Renal pelvis (tissue), 4 donors: ENCODE measurements around the gene AGPAT4. TPM values are rescaled to one million over a fixed set of nuclear protein-coding genes. Genes with fewer than 3 reads are reported as not detected.
"Not testable (repeated sequence)": the region's sequence is repeated elsewhere in the genome, so short reads cannot be mapped to it uniquely, and the experiment has no call there.

Experiments used
- DNase-seq: peaks from one replicate; pipeline ENCODE4 v3.0.0-alpha.2; 2013
- polyA plus RNA-seq, 3 donors: library from polyadenylated mRNA; unstranded; fragments of 120-200 nt; gene quantifications; one replicate each; pipeline ENCODE4 v1.2.1, GENCODE V29; 2013; ENCODE audit not compliant: insufficient read length in 3 of 3

The AGPAT4 gene
- polyA plus RNA-seq, 3 donors, result 18.5 to 26.8 (median 22.7) TPM

DNA sequence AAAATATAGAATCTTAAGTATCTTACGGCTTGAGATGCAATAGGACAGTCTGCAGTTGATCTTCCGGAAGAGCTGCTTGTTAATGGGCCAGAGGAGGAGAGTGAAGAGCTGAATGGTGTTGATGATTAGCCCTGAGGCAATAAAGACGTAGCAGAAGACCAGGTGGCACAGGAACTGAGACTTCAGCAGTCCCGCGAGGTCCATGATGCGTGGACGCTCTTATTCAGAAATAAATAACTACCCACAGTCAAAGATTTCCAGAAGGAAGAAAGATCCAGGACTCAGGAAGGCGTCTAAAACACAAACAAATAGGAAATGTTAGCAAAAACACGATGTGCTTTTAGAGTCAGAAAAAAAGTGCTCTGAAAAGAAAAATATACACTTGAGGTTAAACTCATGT lies 41.9 kb downstream of the AGPAT4 start:
- DNase-seq, result no peak

- DNase-seq, result no peak
These were observed 43.5 kb downstream of the AGPAT4 start for GRCh38 chr6:161230339-161230738.

DNA sequence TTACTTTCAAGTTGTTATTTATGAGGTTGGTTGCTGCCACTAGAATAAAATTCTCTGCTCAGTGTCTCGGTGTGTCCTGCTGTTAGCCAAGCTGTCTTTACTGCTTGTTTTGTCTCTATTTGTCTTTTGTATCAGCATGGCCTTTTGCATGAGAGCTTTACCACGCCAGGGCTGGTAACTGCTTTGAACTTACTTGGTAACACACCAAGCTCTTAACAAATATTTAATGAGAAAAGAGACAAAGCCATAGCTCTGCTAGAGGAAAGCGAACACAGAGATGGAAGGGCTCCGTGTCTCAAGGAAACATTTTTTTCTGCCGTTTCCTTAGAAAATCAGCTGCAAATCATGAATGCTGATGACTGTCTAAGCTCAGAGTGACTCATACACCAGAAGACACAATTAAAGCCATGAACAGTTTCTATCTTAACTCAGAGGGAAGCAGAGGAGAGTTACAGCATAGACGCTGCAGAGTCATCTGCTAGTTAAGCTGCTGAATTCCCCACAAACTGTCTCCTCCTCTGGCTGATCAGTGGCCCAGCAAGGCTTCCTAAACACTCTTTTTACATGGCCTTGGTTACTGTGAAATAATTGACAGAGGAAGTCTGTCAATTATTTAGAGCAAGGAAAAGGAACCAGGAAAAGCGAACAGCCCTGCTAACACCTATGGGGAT lies 44.8 kb downstream of the AGPAT4 start:
- DNase-seq, result no peak

DNA sequence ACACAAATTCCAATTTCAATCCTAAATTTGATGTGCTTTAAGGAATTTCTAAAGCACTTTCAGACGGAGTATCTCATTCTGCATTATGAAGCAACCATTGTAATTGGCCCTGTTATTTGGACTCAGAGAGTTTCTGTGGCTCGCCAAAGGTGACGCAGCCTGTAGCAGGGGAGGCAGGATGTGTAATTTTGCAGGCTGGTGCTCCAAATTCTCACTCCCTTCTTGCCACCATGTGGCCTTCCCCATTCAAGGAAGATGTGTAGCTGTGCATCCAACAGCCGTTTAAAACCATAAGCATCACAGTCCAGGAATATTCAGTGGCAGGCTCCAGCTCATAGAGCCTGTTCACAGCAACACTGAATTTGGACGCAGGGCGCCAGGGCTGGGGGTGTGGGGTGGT lies 45.8 kb downstream of the AGPAT4 start:
- no peak for DNase-seq

- no peak for DNase-seq
These were observed 46.6 kb downstream of the AGPAT4 start for GRCh38 chr6:161227004-161227960.

GRCh38 chr6:161226009-161226964 lies 47.6 kb downstream of the AGPAT4 start:
- DNase-seq, result no peak

GRCh38 chr6:161225681-161226008 lies 48.2 kb downstream of the AGPAT4 start:
- no peak for DNase-seq

DNA sequence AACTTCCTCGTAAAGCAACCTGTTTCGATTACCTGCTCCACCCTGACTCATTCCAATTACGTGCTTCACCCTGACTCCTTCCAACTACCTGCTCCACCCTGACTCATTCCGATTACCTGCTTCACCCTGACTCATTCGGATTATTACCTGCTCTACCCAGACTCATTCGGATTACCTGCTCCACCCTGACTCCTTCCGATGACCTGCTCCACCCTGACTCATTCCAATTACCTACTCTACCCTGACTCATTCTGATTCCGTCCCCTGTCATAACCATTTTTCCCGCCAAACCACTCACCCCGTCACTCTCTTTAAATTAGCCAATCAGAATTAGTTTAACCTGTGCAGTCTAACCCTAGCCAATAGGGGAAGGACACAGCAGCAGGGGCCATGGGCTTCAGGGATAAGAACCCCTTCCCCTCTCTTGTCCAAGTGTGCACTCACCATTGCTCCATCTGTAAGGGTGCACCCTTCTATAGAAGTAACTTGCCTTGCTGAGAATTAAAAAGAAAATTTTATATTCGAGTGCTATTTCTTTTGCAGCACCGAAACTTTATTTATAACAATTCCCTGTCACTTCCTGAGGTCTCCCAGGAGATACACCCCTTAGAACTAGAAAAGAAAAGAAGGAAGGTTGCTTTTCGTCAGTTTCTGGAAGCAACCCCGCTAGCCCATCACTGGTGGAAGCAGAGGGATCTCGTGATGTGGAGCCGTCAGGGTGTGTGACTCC lies 48.7 kb downstream of the AGPAT4 start:
- not testable (repeated sequence) for DNase-seq

- no peak for DNase-seq
These were observed 50.2 kb downstream of the AGPAT4 start for GRCh38 chr6:161223646-161224045.

- DNase-seq, result no peak
These were observed 51.1 kb downstream of the AGPAT4 start for GRCh38 chr6:161222706-161223234.

- no peak for DNase-seq
These were observed 53.5 kb downstream of the AGPAT4 start for GRCh38 chr6:161220346-161220745.

DNA sequence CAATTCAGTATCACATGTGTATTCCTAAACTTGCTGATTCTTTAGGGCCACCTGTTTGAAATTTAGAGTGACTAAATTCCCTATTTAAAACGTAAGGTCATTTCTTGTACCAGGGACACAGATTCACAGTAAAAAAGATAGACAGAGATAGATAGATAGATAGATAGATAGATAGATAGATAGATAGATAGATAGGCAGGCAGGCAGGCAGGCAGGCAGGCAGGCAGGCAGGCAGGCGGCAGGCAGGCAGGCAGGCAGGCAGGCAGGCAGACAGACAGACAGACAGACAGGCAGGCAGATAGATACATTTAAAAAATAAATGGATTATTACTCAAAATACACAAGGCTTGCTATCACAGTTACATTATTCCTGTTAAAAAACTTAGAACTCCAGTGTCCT lies 54.2 kb downstream of the AGPAT4 start:
- no peak for DNase-seq

DNA sequence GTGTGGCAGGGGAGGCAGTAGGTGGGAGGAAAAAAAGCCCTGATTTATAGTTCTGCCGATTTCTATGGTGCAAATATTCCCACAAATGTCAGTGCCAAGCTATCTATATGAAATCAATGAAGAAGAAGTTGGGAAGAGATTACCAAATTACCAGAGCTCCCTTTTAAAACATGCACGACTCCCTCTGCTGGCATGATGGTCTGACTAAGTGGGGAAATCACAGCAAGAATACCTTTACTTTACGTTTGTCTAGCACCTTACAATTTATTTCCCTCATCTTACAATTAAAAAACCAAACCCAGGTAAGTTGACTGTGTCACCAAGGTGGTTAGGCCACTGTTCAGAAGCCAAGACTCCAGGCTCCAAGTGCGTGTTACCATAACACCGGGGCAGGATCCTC lies 55.6 kb downstream of the AGPAT4 start:
- no peak for DNase-seq

DNA sequence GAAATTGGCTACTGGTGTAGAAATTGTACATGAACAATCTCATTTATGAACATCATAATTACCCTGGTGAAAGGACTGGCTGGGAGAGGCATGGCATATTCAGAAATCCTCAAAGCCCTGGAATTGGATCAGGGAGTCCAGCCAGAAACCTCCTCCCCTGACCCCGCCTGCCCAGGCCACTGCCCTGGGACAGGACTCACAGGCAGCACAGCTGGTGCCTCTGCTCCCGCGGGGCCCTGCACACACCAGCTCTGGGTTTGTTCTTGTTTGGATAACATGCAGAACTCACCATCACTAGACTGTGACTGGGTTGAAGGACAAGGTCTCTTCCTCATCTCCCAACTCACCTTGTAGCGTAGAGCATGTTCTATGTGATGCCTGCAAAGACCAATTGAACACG lies 56.2 kb downstream of the AGPAT4 start:
- no peak for DNase-seq

DNA sequence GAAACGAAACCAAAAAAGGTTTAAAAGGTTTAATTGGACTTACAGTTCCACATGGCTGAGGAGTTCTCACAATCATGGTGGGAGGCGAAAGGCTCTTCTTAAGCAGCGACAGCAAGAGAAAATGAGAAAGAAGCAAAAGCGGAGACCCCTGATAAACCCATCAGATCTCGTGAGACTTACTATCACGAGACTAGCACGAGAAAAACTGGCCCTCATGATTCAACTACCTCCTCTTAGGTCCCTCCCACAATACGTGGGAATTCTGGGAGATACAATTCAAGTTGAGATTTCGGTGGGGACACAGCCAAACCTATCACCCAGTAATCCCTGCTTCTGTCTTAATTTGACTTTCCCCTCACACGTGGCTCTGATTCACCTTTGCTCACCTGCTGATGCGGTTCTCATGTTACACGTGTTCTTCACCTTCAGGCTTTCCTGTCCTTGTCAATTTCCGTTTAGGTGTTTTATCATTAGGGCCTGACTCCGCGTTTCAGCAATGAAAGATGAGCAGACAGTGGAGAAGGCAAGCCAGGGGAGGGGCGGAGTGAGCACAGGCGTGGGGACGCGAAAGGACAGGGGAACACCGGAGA lies 57.1 kb downstream of the AGPAT4 start:
- DNase-seq, result no peak

GRCh38 chr6:161215876-161216615 lies 57.8 kb downstream of the AGPAT4 start:
- no peak for DNase-seq

GRCh38 chr6:161215193-161215592 lies 58.7 kb downstream of the AGPAT4 start:
- DNase-seq, result no peak

DNA sequence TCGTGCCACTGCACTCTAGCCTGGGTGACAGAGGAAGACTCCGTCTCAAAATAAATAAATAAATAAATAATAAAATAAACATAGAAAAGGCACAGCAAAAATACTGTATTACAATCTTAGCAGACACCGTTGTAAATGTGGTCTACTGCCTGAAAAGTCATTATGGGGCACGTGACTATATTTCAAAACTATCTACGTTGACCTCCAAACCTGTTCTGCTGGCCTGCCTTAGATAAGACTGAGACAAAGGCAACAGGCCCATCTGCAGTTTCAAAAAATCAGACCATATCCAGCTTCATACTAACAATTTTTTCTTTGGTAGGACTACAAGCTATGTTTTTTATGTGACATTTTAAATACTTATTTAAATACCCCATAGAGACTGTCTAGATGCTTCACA lies 59.1 kb downstream of the AGPAT4 start:
- DNase-seq, result no peak

GRCh38 chr6:161212902-161213301 lies 61.0 kb downstream of the AGPAT4 start:
- no peak for DNase-seq
